Activated T-cell treated with anti-CD3 and anti-CD28 coated beads for 4 hours (primary cell): ENCODE measurements around the gene FAM120C.

ENCODE experiments used
- DNase-seq: peaks from one replicate; pipeline ENCODE4 v3.0.0-alpha.2; 2020

FAM120C gene

GRCh38 chrX:54024350-54024749, 158.7 kb downstream of the FAM120C start:
- DNase-seq, result no peak
